Measurements from ENCODE around the gene TWF1.
"Not testable (repeated sequence)": the region's sequence is repeated elsewhere in the genome, so short reads cannot be mapped to it uniquely, and the experiment has no call there.

TWF1 gene

GRCh38 chr12:43805860-43806736 is at the start of gene TWF1:
TWF1 (minus strand) TSS chr12:43806317; CDS start chr12:43806245, 72 bp downstream.
- peak; percentile 61 to 73 for DNase-seq (ENCODE audit: low read depth in 2 of 2, low spot score in 1 of 2)

GRCh38 chr12:43852744-43853143 is 46.6 kb upstream of the TWF1 start:
- DNase-seq (ENCODE audit: low read depth in 2 of 2, low spot score in 1 of 2): no peak

GRCh38 chr12:43848786-43849185 is 42.7 kb upstream of the TWF1 start:
- DNase-seq (ENCODE audit: low read depth in 2 of 2, low spot score in 1 of 2): no peak

- no peak for DNase-seq (ENCODE audit: low read depth in 2 of 2, low spot score in 1 of 2)
These were observed 42.0 kb upstream of the TWF1 start for GRCh38 chr12:43848226-43848507.

GRCh38 chr12:43847425-43848225 is 41.5 kb upstream of the TWF1 start:
- DNase-seq (ENCODE audit: low read depth in 2 of 2, low spot score in 1 of 2): not testable (repeated sequence)

GRCh38 chr12:43842259-43842658 is 36.1 kb upstream of the TWF1 start:
- DNase-seq (ENCODE audit: low read depth in 2 of 2, low spot score in 1 of 2): no peak

GRCh38 chr12:43841253-43841652 is 35.1 kb upstream of the TWF1 start:
- no peak for DNase-seq (ENCODE audit: low read depth in 2 of 2, low spot score in 1 of 2)

- DNase-seq (ENCODE audit: low read depth in 2 of 2, low spot score in 1 of 2): no peak
These were observed 34.2 kb upstream of the TWF1 start for GRCh38 chr12:43840338-43840737.

GRCh38 chr12:43836475-43836989 is 30.4 kb upstream of the TWF1 start:
- DNase-seq (ENCODE audit: low read depth in 2 of 2, low spot score in 1 of 2): no peak

GRCh38 chr12:43835656-43836474 is 29.7 kb upstream of the TWF1 start, which contains the start of gene TMEM117:
TMEM117 (plus strand) TSS chr12:43836081.
- peak; percentile 9 to 13 for DNase-seq (ENCODE audit: low read depth in 2 of 2, low spot score in 1 of 2)

GRCh38 chr12:43835264-43835655 is 29.1 kb upstream of the TWF1 start:
- DNase-seq (ENCODE audit: low read depth in 2 of 2, low spot score in 1 of 2): no peak

- no peak for DNase-seq (ENCODE audit: low read depth in 2 of 2, low spot score in 1 of 2)
These were observed 26.5 kb upstream of the TWF1 start for GRCh38 chr12:43832463-43833168.

GRCh38 chr12:43827093-43827492 is 21.0 kb upstream of the TWF1 start:
- no peak for DNase-seq (ENCODE audit: low read depth in 2 of 2, low spot score in 1 of 2)

GRCh38 chr12:43826681-43827080 is 20.6 kb upstream of the TWF1 start:
- no peak for DNase-seq (ENCODE audit: low read depth in 2 of 2, low spot score in 1 of 2)

GRCh38 chr12:43824207-43824775 is 18.2 kb upstream of the TWF1 start:
- DNase-seq (ENCODE audit: low read depth in 2 of 2, low spot score in 1 of 2): no peak

- no peak for DNase-seq (ENCODE audit: low read depth in 2 of 2, low spot score in 1 of 2)
These were observed 10.1 kb upstream of the TWF1 start for GRCh38 chr12:43816168-43816567.

GRCh38 chr12:43815416-43815815 is 9.3 kb upstream of the TWF1 start:
- DNase-seq (ENCODE audit: low read depth in 2 of 2, low spot score in 1 of 2): no peak

GRCh38 chr12:43812926-43813325 is 6.8 kb upstream of the TWF1 start:
- no peak for DNase-seq (ENCODE audit: low read depth in 2 of 2, low spot score in 1 of 2)

- DNase-seq (ENCODE audit: low read depth in 2 of 2, low spot score in 1 of 2): no peak
These were observed 5.9 kb upstream of the TWF1 start for GRCh38 chr12:43812057-43812456.

GRCh38 chr12:43807386-43807785 is 1.3 kb upstream of the TWF1 start:
- DNase-seq (ENCODE audit: low read depth in 2 of 2, low spot score in 1 of 2): no peak
